Measurements from ENCODE around the gene SRPK2.
"Not testable (repeated sequence)": the region's sequence is repeated elsewhere in the genome, so short reads cannot be mapped to it uniquely, and the experiment has no call there.

SRPK2 gene

DNA sequence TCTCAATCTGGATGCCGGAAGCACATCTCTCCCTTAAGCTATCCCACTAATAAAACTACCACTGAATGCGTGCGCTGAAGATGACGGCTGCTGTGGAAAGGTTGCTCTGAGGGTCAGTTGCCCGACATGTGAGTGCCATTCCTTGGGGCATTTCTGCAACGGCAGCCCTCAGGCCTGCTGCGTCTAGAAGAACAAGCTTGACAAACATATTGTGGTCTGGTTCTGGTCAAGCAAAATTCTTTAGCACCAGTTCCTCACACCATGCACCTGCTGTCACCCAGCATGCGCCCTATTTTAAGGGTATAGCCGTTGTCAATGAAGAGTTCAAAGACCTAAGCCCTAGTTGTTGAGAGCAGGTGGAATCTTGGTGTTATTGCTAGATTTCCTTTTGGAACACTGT, 184.2 kb downstream of the SRPK2 start:
- no peaks in the 10 kb centered on the region for H3K9me3 ChIP-seq (ENCODE audit: control insufficient read depth in 2 of 2, low read length in 2 of 2)
- H3K36me3 ChIP-seq (ENCODE audit: control insufficient read depth in 2 of 2, insufficient read depth in 2 of 2, low read length in 2 of 2) = peaks cover 0 to 4% of the 10 kb centered on the region in 2 donors
- H3K4me1 ChIP-seq (ENCODE audit: control insufficient read depth, insufficient read depth, low read length) = peaks cover 2% of the 10 kb centered on the region
- no peaks in the 10 kb centered on the region for H3K27me3 ChIP-seq (ENCODE audit: control insufficient read depth in 1 of 2, insufficient read depth in 2 of 2, low read length in 2 of 2)
- no peak overlapping the region for H3K4me3 ChIP-seq (ENCODE audit: low read length in 2 of 2)
- no peak overlapping the region for H3K27ac ChIP-seq (ENCODE audit: low read length)
- H3K9ac ChIP-seq (ENCODE audit: low read length in 2 of 2) = no peak overlapping the region

GRCh38 chr7:105202616-105203015, 186.1 kb downstream of the SRPK2 start:
- Histone ChIP-seq H3K27me3 (ENCODE audit: control insufficient read depth in 1 of 2, insufficient read depth in 2 of 2, low read length in 2 of 2) (no peaks in the 10 kb centered on the region), H3K27ac (ENCODE audit: low read length) (no peak overlapping the region), H3K9ac (ENCODE audit: low read length in 2 of 2) (no peak overlapping the region), H3K9me3 (ENCODE audit: control insufficient read depth in 2 of 2, low read length in 2 of 2) (no peaks in the 10 kb centered on the region), H3K36me3 (ENCODE audit: control insufficient read depth in 2 of 2, insufficient read depth in 2 of 2, low read length in 2 of 2) (peaks cover 0 to 4% of the 10 kb centered on the region in 2 donors), H3K4me3 (ENCODE audit: low read length in 2 of 2) (no peak overlapping the region), H3K4me1 (ENCODE audit: control insufficient read depth, insufficient read depth, low read length) (peaks cover 2% of the 10 kb centered on the region)

DNA sequence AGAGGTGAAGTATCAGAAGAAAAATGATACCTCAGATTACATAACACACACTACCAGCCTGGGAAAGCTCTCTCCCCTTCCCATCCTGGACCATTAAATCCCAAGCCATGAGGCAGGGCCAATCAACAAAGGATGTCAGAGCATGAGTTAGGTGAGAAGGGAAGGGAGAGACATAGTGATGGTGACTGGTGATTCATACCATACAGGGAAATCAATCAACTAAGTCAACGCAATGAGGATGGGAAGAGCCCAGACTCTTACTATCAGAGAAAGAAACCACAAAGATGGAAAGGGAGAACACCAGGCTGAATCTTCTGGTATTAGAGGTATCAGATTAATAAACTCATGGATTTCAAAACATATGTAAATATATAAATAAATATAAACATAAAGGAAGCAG, 189.3 kb downstream of the SRPK2 start:
- Histone ChIP-seq H3K27me3 (ENCODE audit: control insufficient read depth in 1 of 2, insufficient read depth in 2 of 2, low read length in 2 of 2) (no peaks in the 10 kb centered on the region), H3K36me3 (ENCODE audit: control insufficient read depth in 2 of 2, insufficient read depth in 2 of 2, low read length in 2 of 2) (peaks cover 0 to 4% of the 10 kb centered on the region in 2 donors), H3K9me3 (ENCODE audit: control insufficient read depth in 2 of 2, low read length in 2 of 2) (no peaks in the 10 kb centered on the region), H3K4me3 (ENCODE audit: low read length in 2 of 2) (no peak overlapping the region), H3K9ac (ENCODE audit: low read length in 2 of 2) (no peak overlapping the region), H3K27ac (ENCODE audit: low read length) (no peak overlapping the region), H3K4me1 (ENCODE audit: control insufficient read depth, insufficient read depth, low read length) (peaks cover 2% of the 10 kb centered on the region)

GRCh38 chr7:105198223-105198622, 190.5 kb downstream of the SRPK2 start:
- H3K27ac ChIP-seq (ENCODE audit: low read length) = no peak overlapping the region
- H3K9ac ChIP-seq (ENCODE audit: low read length in 2 of 2) = no peak overlapping the region

DNA sequence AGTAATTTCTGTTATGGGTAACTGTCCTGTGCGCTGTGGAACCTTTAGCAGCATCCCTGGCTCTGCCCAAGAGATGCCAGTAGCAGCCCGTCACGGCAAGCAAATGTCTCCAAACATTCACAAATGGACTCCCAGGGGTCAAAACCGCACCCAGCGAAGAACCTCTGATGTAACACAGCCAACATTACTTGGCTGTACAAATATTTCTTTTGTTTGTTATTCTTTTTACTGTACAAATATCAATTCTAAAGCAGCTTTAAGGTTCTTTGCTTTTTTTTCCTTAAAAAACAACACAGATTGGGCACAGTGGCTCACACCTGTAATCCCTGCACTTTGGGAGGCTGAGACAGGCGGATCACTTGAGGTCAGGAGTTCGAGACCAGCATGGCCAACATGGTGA, 192.2 kb downstream of the SRPK2 start:
- no peaks in the 10 kb centered on the region for H3K9me3 ChIP-seq (ENCODE audit: control insufficient read depth in 2 of 2, low read length in 2 of 2)
- no peaks in the 10 kb centered on the region for H3K4me1 ChIP-seq (ENCODE audit: control insufficient read depth, insufficient read depth, low read length)
- H3K4me3 ChIP-seq (ENCODE audit: low read length in 2 of 2) = no peak overlapping the region
- H3K27ac ChIP-seq (ENCODE audit: low read length) = no peak overlapping the region
- no peak overlapping the region for H3K9ac ChIP-seq (ENCODE audit: low read length in 2 of 2)
- H3K27me3 ChIP-seq (ENCODE audit: control insufficient read depth in 1 of 2, insufficient read depth in 2 of 2, low read length in 2 of 2) = no peaks in the 10 kb centered on the region
- H3K36me3 ChIP-seq (ENCODE audit: control insufficient read depth in 2 of 2, insufficient read depth in 2 of 2, low read length in 2 of 2) = peaks cover 0 to 4% of the 10 kb centered on the region in 2 donors

More at GRCh38 chr7:105198223-105198622, 190.5 kb downstream of the SRPK2 start:
- H3K4me1 ChIP-seq (ENCODE audit: control insufficient read depth, insufficient read depth, low read length) = peaks cover 2% of the 10 kb centered on the region
- H3K36me3 ChIP-seq (ENCODE audit: control insufficient read depth in 2 of 2, insufficient read depth in 2 of 2, low read length in 2 of 2) = peaks cover 0 to 4% of the 10 kb centered on the region in 2 donors
- H3K9me3 ChIP-seq (ENCODE audit: control insufficient read depth in 2 of 2, low read length in 2 of 2) = no peaks in the 10 kb centered on the region
- no peak overlapping the region for H3K4me3 ChIP-seq (ENCODE audit: low read length in 2 of 2)
- no peaks in the 10 kb centered on the region for H3K27me3 ChIP-seq (ENCODE audit: control insufficient read depth in 1 of 2, insufficient read depth in 2 of 2, low read length in 2 of 2)

- no peaks in the 10 kb centered on the region for H3K4me1 ChIP-seq (ENCODE audit: control insufficient read depth, insufficient read depth, low read length)
- peaks cover 0 to 3% of the 10 kb centered on the region in 2 donors for H3K36me3 ChIP-seq (ENCODE audit: control insufficient read depth in 2 of 2, insufficient read depth in 2 of 2, low read length in 2 of 2)
- no peak overlapping the region for H3K4me3 ChIP-seq (ENCODE audit: low read length in 2 of 2)
- no peak overlapping the region for H3K27ac ChIP-seq (ENCODE audit: low read length)
- H3K9ac ChIP-seq (ENCODE audit: low read length in 2 of 2) = no peak overlapping the region
- H3K27me3 ChIP-seq (ENCODE audit: control insufficient read depth in 1 of 2, insufficient read depth in 2 of 2, low read length in 2 of 2) = no peaks in the 10 kb centered on the region
- no peaks in the 10 kb centered on the region for H3K9me3 ChIP-seq (ENCODE audit: control insufficient read depth in 2 of 2, low read length in 2 of 2)
Measured at GRCh38 chr7:105195891-105196290, 192.8 kb downstream of the SRPK2 start.

GRCh38 chr7:105194959-105195358, 193.8 kb downstream of the SRPK2 start:
- H3K4me1 ChIP-seq (ENCODE audit: control insufficient read depth, insufficient read depth, low read length); H3K9me3 ChIP-seq (ENCODE audit: control insufficient read depth in 2 of 2, low read length in 2 of 2); H3K27ac ChIP-seq (ENCODE audit: low read length); H3K36me3 ChIP-seq (ENCODE audit: control insufficient read depth in 2 of 2, insufficient read depth in 2 of 2, low read length in 2 of 2); H3K9ac ChIP-seq (ENCODE audit: low read length in 2 of 2); H3K4me3 ChIP-seq (ENCODE audit: low read length in 2 of 2); H3K27me3 ChIP-seq (ENCODE audit: control insufficient read depth in 1 of 2, insufficient read depth in 2 of 2, low read length in 2 of 2): not testable (repeated sequence)

DNA sequence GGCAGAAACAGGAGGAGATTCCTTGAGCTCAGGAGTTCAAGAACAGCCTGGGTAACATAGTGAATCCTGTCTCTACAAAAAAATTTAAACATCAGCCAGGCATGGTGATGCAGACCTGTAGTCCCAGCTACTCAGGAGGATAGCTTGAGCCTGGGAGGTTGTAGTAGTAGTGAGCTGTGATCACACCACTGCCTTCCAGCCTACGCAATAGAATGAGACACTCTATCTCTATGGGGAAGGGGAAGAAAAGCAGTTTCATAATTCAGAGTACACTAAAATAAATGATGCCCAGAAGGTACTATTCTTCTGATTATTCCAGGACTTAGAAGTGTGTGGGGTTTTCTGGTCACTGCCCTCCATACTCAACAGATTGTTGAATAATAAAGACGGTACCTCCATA, 197.4 kb downstream of the SRPK2 start:
- no peaks in the 10 kb centered on the region for H3K36me3 ChIP-seq (ENCODE audit: control insufficient read depth in 2 of 2, insufficient read depth in 2 of 2, low read length in 2 of 2)
- H3K9ac ChIP-seq (ENCODE audit: low read length in 2 of 2) = no peak overlapping the region
- no peak overlapping the region for H3K4me3 ChIP-seq (ENCODE audit: low read length in 2 of 2)
- no peaks in the 10 kb centered on the region for H3K27me3 ChIP-seq (ENCODE audit: control insufficient read depth in 1 of 2, insufficient read depth in 2 of 2, low read length in 2 of 2)
- no peak overlapping the region for H3K27ac ChIP-seq (ENCODE audit: low read length)
- H3K9me3 ChIP-seq (ENCODE audit: control insufficient read depth in 2 of 2, low read length in 2 of 2) = no peaks in the 10 kb centered on the region
- H3K4me1 ChIP-seq (ENCODE audit: control insufficient read depth, insufficient read depth, low read length) = no peaks in the 10 kb centered on the region

GRCh38 chr7:105189859-105190492, 198.7 kb downstream of the SRPK2 start:
- Histone ChIP-seq H3K9me3 (ENCODE audit: control insufficient read depth in 2 of 2, low read length in 2 of 2) (no peaks in the 10 kb centered on the region), H3K36me3 (ENCODE audit: control insufficient read depth in 2 of 2, insufficient read depth in 2 of 2, low read length in 2 of 2) (no peaks in the 10 kb centered on the region), H3K4me1 (ENCODE audit: control insufficient read depth, insufficient read depth, low read length) (no peaks in the 10 kb centered on the region), H3K4me3 (ENCODE audit: low read length in 2 of 2) (no peak overlapping the region), H3K27ac (ENCODE audit: low read length) (no peak overlapping the region), H3K9ac (ENCODE audit: low read length in 2 of 2) (no peak overlapping the region), H3K27me3 (ENCODE audit: control insufficient read depth in 1 of 2, insufficient read depth in 2 of 2, low read length in 2 of 2) (no peaks in the 10 kb centered on the region)

- no peak overlapping the region for H3K27ac ChIP-seq (ENCODE audit: low read length)
- H3K9me3 ChIP-seq (ENCODE audit: control insufficient read depth in 2 of 2, low read length in 2 of 2) = no peaks in the 10 kb centered on the region
- H3K4me3 ChIP-seq (ENCODE audit: low read length in 2 of 2) = no peak overlapping the region
- H3K27me3 ChIP-seq (ENCODE audit: control insufficient read depth in 1 of 2, insufficient read depth in 2 of 2, low read length in 2 of 2) = no peaks in the 10 kb centered on the region
- no peaks in the 10 kb centered on the region for H3K4me1 ChIP-seq (ENCODE audit: control insufficient read depth, insufficient read depth, low read length)
- H3K9ac ChIP-seq (ENCODE audit: low read length in 2 of 2) = no peak overlapping the region
- H3K36me3 ChIP-seq (ENCODE audit: control insufficient read depth in 2 of 2, insufficient read depth in 2 of 2, low read length in 2 of 2) = no peaks in the 10 kb centered on the region
Measured at GRCh38 chr7:105188201-105188600, 200.5 kb downstream of the SRPK2 start.

- Histone ChIP-seq H3K27ac (ENCODE audit: low read length) (no peak overlapping the region), H3K27me3 (ENCODE audit: control insufficient read depth in 1 of 2, insufficient read depth in 2 of 2, low read length in 2 of 2) (no peaks in the 10 kb centered on the region)
Measured at GRCh38 chr7:105187302-105188169, 201.2 kb downstream of the SRPK2 start.

More at GRCh38 chr7:105187302-105188169, 201.2 kb downstream of the SRPK2 start:
- H3K36me3 ChIP-seq (ENCODE audit: control insufficient read depth in 2 of 2, insufficient read depth in 2 of 2, low read length in 2 of 2) = no peaks in the 10 kb centered on the region
- no peaks in the 10 kb centered on the region for H3K9me3 ChIP-seq (ENCODE audit: control insufficient read depth in 2 of 2, low read length in 2 of 2)
- H3K4me1 ChIP-seq (ENCODE audit: control insufficient read depth, insufficient read depth, low read length) = no peaks in the 10 kb centered on the region
- H3K4me3 ChIP-seq (ENCODE audit: low read length in 2 of 2) = no peak overlapping the region
- no peak overlapping the region for H3K9ac ChIP-seq (ENCODE audit: low read length in 2 of 2)
